Measurements from ENCODE around the gene NFATC1.
"Not testable (repeated sequence)": the region's sequence is repeated elsewhere in the genome, so short reads cannot be mapped to it uniquely, and the experiment has no call there.

NFATC1 gene

DNA sequence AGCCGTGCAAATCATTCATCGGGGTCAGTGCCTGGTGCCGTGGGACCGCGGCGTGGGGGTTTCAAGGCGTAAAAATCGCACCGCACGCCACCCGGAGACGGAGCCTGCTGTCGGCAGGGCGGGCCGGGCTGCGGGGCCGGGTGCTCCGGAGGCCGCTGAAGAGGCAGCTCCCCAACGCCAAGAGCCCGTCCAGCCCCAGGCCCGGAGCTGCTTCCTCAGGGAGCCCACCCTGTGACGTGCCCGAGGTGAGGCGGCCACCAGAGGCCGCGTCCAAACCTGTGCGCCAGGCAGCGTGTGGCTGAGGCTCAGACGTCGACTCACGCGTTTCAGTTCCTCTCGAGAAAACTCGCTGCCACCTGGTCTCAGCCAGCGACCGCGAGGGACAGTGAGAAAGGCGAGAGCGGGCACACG is 98.1 kb downstream of the NFATC1 start:
- no peak for DNase-seq

GRCh38 chr18:79494936-79495335 is 99.2 kb downstream of the NFATC1 start:
- DNase-seq, result no peak

GRCh38 chr18:79495591-79496071 is 99.9 kb downstream of the NFATC1 start:
- DNase-seq, result no peak

DNA sequence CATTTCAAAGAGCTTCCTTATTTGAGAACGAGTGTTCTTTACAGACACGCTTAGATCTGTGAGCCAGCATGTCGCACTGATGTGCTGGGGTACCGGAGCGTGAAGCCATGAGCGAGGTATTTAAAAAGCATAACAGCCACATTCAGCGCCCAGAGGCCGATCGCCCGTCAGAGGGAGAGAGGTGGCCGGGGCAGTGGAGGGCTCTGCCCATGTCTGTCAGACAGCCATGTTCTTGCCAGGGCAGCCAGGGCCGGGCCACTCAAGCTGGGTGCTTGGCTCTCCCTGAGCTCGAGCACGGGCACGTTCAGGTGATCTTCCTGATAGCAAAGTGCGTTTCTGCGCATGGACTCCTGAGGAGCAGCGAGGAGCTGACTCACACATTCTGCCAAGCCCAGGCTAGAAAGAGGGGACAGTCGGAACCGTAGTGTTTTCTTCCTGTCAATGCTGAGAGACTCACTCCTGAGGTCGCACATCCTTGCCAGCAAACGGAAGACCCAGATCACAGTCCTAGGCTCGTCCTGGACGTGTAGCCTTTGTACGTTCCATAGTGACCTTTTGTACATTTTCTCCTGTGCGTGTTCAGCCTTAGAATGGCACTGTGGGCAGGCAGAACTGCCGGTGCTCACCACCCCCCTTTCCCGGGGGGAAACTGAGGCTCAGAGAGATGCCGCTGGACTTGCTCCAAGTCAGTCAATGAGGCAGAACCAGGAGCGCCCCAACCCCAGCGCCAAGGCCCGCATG is 100.7 kb downstream of the NFATC1 start:
- no peak for DNase-seq

- DNase-seq, result no peak
Measured at GRCh38 chr18:79496978-79497637, 101.4 kb downstream of the NFATC1 start.

GRCh38 chr18:79497638-79498081 is 101.9 kb downstream of the NFATC1 start:
- no peak for DNase-seq

DNA sequence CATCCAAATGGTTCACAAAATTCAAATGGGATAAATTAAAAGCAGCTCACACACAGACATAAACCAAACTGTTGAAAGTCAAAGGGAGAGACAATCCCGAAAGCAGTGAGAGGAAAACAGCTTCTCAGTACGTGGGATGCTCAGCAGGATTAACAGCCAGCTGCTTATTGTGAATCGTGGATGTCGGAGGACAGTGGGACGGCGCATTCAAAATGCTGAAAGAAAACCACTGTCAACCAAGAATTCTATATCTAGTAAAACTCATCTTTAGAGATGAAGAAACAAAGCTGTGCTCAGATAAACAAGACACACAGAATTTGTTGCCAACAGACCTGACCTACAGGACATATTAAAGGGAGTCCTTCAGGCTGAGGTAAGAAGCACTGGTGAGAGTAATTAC is 102.9 kb downstream of the NFATC1 start:
- no peak for DNase-seq

DNA sequence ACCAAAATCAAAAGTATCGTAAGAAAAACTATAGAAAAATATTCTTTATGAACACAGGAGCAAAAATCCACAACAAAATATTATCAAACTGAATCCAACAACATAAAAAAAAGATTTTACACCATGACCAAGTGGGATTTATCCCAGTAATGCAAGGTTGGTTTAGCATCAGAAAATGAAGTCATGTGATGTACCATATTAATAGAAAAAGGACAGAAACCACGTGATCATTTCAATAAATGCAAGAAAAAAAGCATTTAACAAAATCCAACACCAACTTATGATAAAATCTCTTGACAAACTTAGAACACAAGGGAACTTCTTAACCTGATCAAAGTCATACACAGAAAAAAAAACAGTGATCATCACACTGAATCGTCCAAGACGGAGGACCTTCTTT is 105.3 kb downstream of the NFATC1 start:
- DNase-seq, result no peak

GRCh38 chr18:79502782-79503181 is 107.1 kb downstream of the NFATC1 start:
- DNase-seq, result no peak

- no peak for DNase-seq
Measured at GRCh38 chr18:79503406-79503805, 107.7 kb downstream of the NFATC1 start.

- DNase-seq, result no peak
Measured at GRCh38 chr18:79504034-79504433, 108.3 kb downstream of the NFATC1 start.

DNA sequence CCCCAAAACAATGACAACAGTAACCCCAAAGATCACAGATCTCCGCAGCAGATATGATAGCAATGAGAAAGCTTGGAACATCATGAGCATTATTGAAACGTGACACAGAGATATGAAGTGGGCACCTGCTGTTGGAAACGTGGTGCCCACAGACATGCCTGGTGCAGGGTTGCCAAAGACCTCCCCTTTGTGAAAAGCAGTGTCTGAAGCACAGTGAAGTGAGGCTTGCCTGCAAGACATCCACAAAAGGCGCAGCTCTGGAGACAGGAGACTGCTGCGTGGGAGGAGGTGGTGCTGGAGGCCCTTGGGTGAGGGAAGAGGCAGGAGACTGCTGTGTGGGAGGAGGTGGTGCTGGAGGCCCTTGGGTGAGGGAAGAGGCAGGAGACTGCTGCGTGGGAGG is 108.8 kb downstream of the NFATC1 start:
- DNase-seq, result not testable (repeated sequence)

DNA sequence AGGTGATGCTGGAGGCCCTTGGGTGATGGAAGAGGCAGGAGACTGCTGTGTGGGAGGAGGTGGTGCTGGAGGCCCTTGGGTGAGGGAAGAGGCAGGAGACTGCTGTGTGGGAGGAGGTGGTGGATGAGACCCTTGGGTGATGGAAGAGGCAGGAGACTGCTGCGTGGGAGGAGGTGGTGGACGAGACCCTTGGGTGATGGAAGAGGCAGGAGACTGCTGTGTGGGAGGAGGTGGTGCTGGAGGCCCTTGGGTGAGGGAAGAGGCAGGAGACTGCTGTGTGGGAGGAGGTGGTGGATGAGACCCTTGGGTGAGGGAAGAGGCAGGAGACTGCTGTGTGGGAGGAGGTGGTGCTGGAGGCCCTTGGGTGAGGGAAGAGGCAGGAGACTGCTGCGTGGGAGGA is 109.7 kb downstream of the NFATC1 start:
- not testable (repeated sequence) for DNase-seq

DNA sequence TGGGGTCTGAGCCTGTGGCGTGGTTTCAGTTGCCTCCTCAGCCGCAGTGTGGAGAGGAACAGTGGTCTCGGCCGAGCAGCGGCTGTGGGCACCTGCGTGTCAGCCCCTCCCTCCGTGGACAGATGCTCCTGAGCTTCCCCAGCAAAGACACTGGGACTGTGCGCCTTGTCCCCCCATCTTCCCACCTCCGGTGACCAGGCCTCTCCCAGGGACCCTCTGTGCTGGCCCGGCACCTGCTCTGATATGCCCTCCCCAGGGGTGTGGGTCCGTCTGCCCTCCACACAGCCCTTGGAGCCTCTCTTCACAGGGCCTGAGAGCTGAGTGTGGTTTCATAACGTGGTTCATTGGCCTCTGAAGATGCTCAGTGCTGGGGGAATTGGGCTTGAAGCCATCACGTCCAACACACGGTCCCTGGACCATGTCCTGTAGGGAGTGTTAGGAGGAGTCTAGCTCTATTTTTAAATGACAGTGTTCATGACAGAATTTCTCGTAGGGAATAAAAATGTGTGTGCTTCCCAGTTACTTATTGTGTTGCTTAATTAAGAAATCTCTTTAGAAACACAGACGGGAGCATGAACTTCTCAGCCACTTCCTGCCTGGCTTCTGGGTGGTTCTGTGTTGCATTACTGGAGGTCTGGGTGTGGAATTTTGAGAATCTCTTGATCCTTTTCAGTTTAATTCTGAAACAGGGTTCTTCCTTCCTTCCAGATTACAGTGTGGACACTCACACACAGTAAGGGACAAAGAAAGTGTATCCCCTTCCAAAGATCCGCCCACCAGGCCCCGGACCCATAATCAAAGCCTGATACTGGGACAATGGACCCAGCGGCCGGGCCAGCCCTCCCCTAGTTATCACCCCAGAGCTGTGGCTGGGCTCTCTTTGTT is 110.7 kb downstream of the NFATC1 start:
- DNase-seq, result no peak

- DNase-seq, result no peak
Measured at GRCh38 chr18:79507076-79507545, 111.4 kb downstream of the NFATC1 start.

GRCh38 chr18:79507546-79508480 is 112.1 kb downstream of the NFATC1 start:
- no peak for DNase-seq

- DNase-seq, result no peak
Measured at GRCh38 chr18:79508565-79509535, 113.1 kb downstream of the NFATC1 start.

DNA sequence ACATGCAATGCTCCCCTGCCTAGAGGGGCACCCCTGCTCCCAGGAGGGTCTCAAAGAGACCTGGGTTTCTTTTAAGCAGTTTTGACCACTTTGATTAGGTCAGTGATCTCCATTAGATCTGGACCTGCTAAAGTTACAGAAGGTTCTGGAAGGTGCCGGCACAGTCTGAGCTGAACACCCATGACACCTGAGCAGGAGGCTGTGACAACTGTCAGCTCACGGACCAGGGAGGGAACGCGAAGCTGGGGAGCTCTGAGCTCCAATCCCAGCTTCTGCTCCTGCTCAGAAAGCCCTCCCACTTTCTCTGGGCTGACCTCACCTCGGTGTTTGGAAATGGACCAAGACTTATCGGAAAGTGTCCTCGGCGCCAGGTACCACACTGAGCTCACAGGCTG is 113.8 kb downstream of the NFATC1 start:
- no peak for DNase-seq

GRCh38 chr18:79510046-79510685 is 114.4 kb downstream of the NFATC1 start:
- no peak for DNase-seq

- DNase-seq, result no peak
Measured at GRCh38 chr18:79510731-79511241, 115.1 kb downstream of the NFATC1 start.

Measured in RPMI8226 (cell line).